ENCODE results near the gene LMO4.

- TF ChIP-seq MAX (IDR thresholded peaks at IDR 0.05) = no peak
- no peak for TF ChIP-seq RAD21 (IDR thresholded peaks at IDR 0.05; ENCODE audit: low read depth)
- no peak for TF ChIP-seq ZBTB7A (IDR thresholded peaks at IDR 0.05; ENCODE audit: low read depth)
- no peak for TF ChIP-seq YY1 (IDR thresholded peaks at IDR 0.05; ENCODE audit: low read depth)
- TF ChIP-seq REST (IDR thresholded peaks at IDR 0.05; ENCODE audit: low read depth) = no peak
- TF ChIP-seq EP300 (IDR thresholded peaks at IDR 0.05; ENCODE audit: borderline replicate concordance) = no peak
- no peak for TF ChIP-seq TAF1 (IDR thresholded peaks at IDR 0.05; ENCODE audit: low read depth)
- no peak for TF ChIP-seq CEBPB (IDR thresholded peaks at IDR 0.05)
- TF ChIP-seq USF1 (IDR thresholded peaks at IDR 0.05) = no peak
- TF ChIP-seq FOXM1 (IDR thresholded peaks at IDR 0.05; ENCODE audit: borderline replicate concordance, low read depth) = no peak
- TF ChIP-seq NFIC (IDR thresholded peaks at IDR 0.05) = no peak
- no peak for TF ChIP-seq EGR1 (IDR thresholded peaks at IDR 0.05)
These were observed 14.6 kb upstream of the LMO4 start for GRCh38 chr1:87314091-87314490.
